Measurements from ENCODE around the gene ZNF740.

The ZNF740 gene

GRCh38 chr12:53227836-53228235 lies 47.3 kb downstream of the ZNF740 start:
- DNase-seq, result no peak

- DNase-seq, result no peak
Observed at GRCh38 chr12:53229454-53229853, 48.9 kb downstream of the ZNF740 start.

GRCh38 chr12:53230108-53230845 lies 49.8 kb downstream of the ZNF740 start:
- DNase-seq, result no peak

GRCh38 chr12:53231671-53231920 lies 51.1 kb downstream of the ZNF740 start:
- no peak for DNase-seq

GRCh38 chr12:53231921-53232645 lies 51.6 kb downstream of the ZNF740 start, which contains the start of gene RARG:
Gene RARG, minus strand, starts transcription at chr12:53232209. Its CDS starts 4,664 bp downstream, at chr12:53227545.
- peak; percentile 78 for DNase-seq

- peak; percentile 66 for DNase-seq
Observed at GRCh38 chr12:53232646-53233461, 52.3 kb downstream of the ZNF740 start.

GRCh38 chr12:53233671-53234121 lies 53.2 kb downstream of the ZNF740 start:
- no peak for DNase-seq

- DNase-seq, result no peak
Observed at GRCh38 chr12:53234271-53234914, 53.9 kb downstream of the ZNF740 start.

GRCh38 chr12:53235164-53235563 lies 54.6 kb downstream of the ZNF740 start:
- no peak for DNase-seq

- DNase-seq, result no peak
Observed at GRCh38 chr12:53235742-53236442, 55.4 kb downstream of the ZNF740 start.

- no peak for DNase-seq
Observed at GRCh38 chr12:53236443-53237111, 56.1 kb downstream of the ZNF740 start.

- DNase-seq, result no peak
Observed at GRCh38 chr12:53239643-53240258, 59.2 kb downstream of the ZNF740 start.

- no peak for DNase-seq
Observed at GRCh38 chr12:53241623-53242412, 61.3 kb downstream of the ZNF740 start.

- DNase-seq, result no peak
Observed at GRCh38 chr12:53244337-53244736, 63.8 kb downstream of the ZNF740 start.

All from RPMI8226 (cell line).